Esophagus squamous epithelium (tissue), 4 donors: ENCODE results near the gene GPC3.

ENCODE experiments used
- POLR2A ChIP-seq, 4 donors: fragments of 450-650 bp; IDR thresholded peaks; one replicate each; pipeline ENCODE4 v1.6.1; 2017; ENCODE audit warnings: antibody characterized with exemption in 4 of 4, mild to moderate bottlenecking in 4 of 4, moderate library complexity in 3 of 4
- TF ChIP-seq, protein P1 (sequence below), 6 experiments: fragments of 450-650 bp in 4 of 6; fragments of 200-600 bp in 2 of 6; sonication (generic) in 2 of 6; IDR thresholded peaks; one replicate each; pipeline ENCODE4 v1.5.1; 2016 to 2019; ENCODE audit warnings: antibody characterized with exemption in 6 of 6, mild to moderate bottlenecking in 4 of 6, moderate library complexity in 4 of 6

- TF ChIP-seq, protein P1, sequence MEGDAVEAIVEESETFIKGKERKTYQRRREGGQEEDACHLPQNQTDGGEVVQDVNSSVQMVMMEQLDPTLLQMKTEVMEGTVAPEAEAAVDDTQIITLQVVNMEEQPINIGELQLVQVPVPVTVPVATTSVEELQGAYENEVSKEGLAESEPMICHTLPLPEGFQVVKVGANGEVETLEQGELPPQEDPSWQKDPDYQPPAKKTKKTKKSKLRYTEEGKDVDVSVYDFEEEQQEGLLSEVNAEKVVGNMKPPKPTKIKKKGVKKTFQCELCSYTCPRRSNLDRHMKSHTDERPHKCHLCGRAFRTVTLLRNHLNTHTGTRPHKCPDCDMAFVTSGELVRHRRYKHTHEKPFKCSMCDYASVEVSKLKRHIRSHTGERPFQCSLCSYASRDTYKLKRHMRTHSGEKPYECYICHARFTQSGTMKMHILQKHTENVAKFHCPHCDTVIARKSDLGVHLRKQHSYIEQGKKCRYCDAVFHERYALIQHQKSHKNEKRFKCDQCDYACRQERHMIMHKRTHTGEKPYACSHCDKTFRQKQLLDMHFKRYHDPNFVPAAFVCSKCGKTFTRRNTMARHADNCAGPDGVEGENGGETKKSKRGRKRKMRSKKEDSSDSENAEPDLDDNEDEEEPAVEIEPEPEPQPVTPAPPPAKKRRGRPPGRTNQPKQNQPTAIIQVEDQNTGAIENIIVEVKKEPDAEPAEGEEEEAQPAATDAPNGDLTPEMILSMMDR (IDR thresholded peaks at IDR 0.05): no peak
- TF ChIP-seq POLR2A (IDR thresholded peaks at IDR 0.05): no peak
These were observed 63.0 kb downstream of the GPC3 start for GRCh38 chrX:133922390-133922771.
